T-cell (primary cell): ENCODE results near the gene CEBPG. TPM values are rescaled to one million over a fixed set of nuclear protein-coding genes. Genes with fewer than 3 reads are reported as not detected.

Experiments used
- ATAC-seq, 4 experiments: fragments of 200-7000 bp in 3 of 4; fragments of 150-1000 bp in 1 of 4; cut with Tn5 transposase; replicated peaks in 1 of 4; 1 replicate in 3 of 4; 2 replicates in 1 of 4; pipeline ENCODE4 v1.10.0; 2021; ENCODE audit warnings: moderate library complexity in 3 of 4, mild to moderate bottlenecking in 2 of 4, moderate number of reproducible peaks in 1 of 4
- CTCF ChIA-PET, 2 donors: fragments of 300-600 bp; sonication (Branson Sonifier 250); formaldehyde crosslinking; loops; one replicate each; lab custom pipeline; 2022; ENCODE audit warnings: antibody characterized with exemption in 2 of 2; lab: Charles Lee
- POLR2A ChIA-PET, 2 donors: fragments of 300-600 bp; sonication (Branson Sonifier 250); formaldehyde crosslinking; loops; one replicate each; lab custom pipeline; 2022; ENCODE audit warnings: antibody characterized with exemption in 2 of 2; lab: Charles Lee
- DNase-seq, 35 experiments: peaks; one replicate each; pipeline versions ENCODE4 v3.0.0 to v3.0.0-alpha.2; 2013 to 2023
- H3K27ac ChIP-seq: one replicate; pipeline ENCODE4 v1.5.1; 2013; ENCODE audit warnings: low read length
- H3K27me3 ChIP-seq, 2 experiments: replicated peaks in 1 of 2; 1 replicate in 1 of 2; 2 replicates in 1 of 2; pipeline versions ENCODE4 v1.6.1 to v1.7.0; 2013; ENCODE audit warnings: low read length in 1 of 2, mixed read lengths in 1 of 2; ENCODE audit not compliant: control insufficient read depth in 2 of 2, insufficient read depth in 2 of 2; ENCODE audit errors: extremely low read depth in 1 of 2
- H3K36me3 ChIP-seq, 2 donors: 1 replicate in 1 of 2; 2 replicates in 1 of 2; pipeline versions ENCODE4 v1.6.1 to v1.7.0; 2013; ENCODE audit warnings: low read length in 1 of 2; ENCODE audit not compliant: control insufficient read depth in 2 of 2, insufficient read depth in 1 of 2; ENCODE audit errors: extremely low read depth in 1 of 2
- H3K4me1 ChIP-seq, 2 experiments: 1 replicate in 1 of 2; 2 replicates in 1 of 2; pipeline versions ENCODE4 v1.6.1 to v1.7.0; 2013; ENCODE audit warnings: low read length in 2 of 2, mixed read lengths in 1 of 2; ENCODE audit not compliant: insufficient read depth in 2 of 2, control insufficient read depth in 1 of 2; ENCODE audit errors: extremely low read depth in 1 of 2
- H3K4me3 ChIP-seq, 2 donors: 1 replicate in 1 of 2; 2 replicates in 1 of 2; pipeline versions ENCODE4 v1.5.1 to v1.7.0; 2013; ENCODE audit warnings: mild to moderate bottlenecking in 2 of 2, low read length in 1 of 2, moderate library complexity in 1 of 2; ENCODE audit not compliant: control insufficient read depth in 1 of 2; ENCODE audit errors: extremely low read depth in 1 of 2
- H3K9me3 ChIP-seq: 2 replicates; pipeline ENCODE4 v1.7.0; 2013
- H3K27ac Mint-ChIP-seq, 2 donors: one replicate each; pipeline ENCODE4 v1.8.0; 2020 to 2021; ENCODE audit warnings: mild to moderate bottlenecking in 2 of 2, mixed read lengths in 2 of 2
- H3K27me3 Mint-ChIP-seq, 2 donors: one replicate each; pipeline ENCODE4 v1.8.0; 2021 to 2022; ENCODE audit warnings: mixed read lengths in 2 of 2
- H3K36me3 Mint-ChIP-seq: one replicate; pipeline ENCODE4 v1.8.0; 2021; ENCODE audit warnings: mixed read lengths
- H3K4me1 Mint-ChIP-seq, 3 donors: one replicate each; pipeline ENCODE4 v1.8.0; 2020 to 2022; ENCODE audit warnings: mixed read lengths in 3 of 3, mild to moderate bottlenecking in 1 of 3
- H3K4me3 Mint-ChIP-seq, 3 donors: one replicate each; pipeline ENCODE4 v1.8.0; 2020 to 2022; ENCODE audit warnings: mild to moderate bottlenecking in 3 of 3, mixed read lengths in 3 of 3, moderate library complexity in 3 of 3
- H3K9me3 Mint-ChIP-seq, 3 donors: one replicate each; pipeline ENCODE4 v1.8.0; 2020 to 2022; ENCODE audit warnings: mixed read lengths in 3 of 3
- WGBS: methylation state at CpG from one replicate; pipeline ENCODE4 v1.1.5; 2013; ENCODE audit warnings: missing lambda C conversion rate; ENCODE audit not compliant: insufficient coverage; 5-methylcytosine and 5-hydroxymethylcytosine counted together
- total RNA-seq, 35 experiments: library from RNA in 6 of 35; stranded (reverse) in 6 of 35; fragments of 120-200 nt in 1 of 35; gene quantifications; one replicate each; pipeline versions ENCODE4 v1.2.1 to v1.2.4 and lab custom pipeline; 2013 to 2026

The CEBPG gene
- total RNA-seq, 5 donors from 2014 or later (not counting 1 experiment from before 2014, with no cell fraction given), result 15.9 to 27.1 (median 25.1) TPM

DNA sequence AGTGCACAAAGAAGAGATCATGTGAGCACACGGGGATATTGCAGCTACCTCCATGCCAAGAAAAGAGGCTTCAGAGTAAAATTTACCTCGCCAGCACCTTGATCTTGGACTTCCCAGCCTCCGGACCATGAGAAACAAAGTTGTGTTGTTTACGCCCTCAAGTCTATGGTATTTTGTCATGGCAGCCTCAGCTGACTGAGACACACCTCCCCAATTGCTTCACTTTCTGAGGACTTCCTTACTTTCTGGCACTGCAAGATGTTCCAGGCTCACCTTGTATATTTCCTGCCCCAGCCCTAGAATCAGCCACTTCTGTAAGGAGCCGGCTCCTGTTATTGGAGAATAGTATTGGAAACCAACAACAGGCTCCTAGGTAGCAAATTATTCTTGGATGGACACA, 6.6 kb upstream of the CEBPG start:
- no peak overlapping the region for H3K27ac ChIP-seq
- CTCF ChIA-PET, result no interaction called here
- H3K27me3 Mint-ChIP-seq, result peaks cover 0 to 7% of the 10 kb centered on the region in 2 donors
- WGBS, result 93% methylated on average over 3 of the region's 5 CpGs
- H3K9me3 Mint-ChIP-seq, result no peaks in the 10 kb centered on the region
- no peak for ATAC-seq
- H3K4me3 Mint-ChIP-seq, result no peak overlapping the region
- POLR2A ChIA-PET, result no interaction called here
- peaks cover 0 to 9% of the 10 kb centered on the region in 2 experiments for H3K27me3 ChIP-seq
- no peaks in the 10 kb centered on the region for H3K36me3 Mint-ChIP-seq
- H3K36me3 ChIP-seq, result no peaks in the 10 kb centered on the region
- no peaks in the 10 kb centered on the region for H3K4me1 Mint-ChIP-seq
- no peaks in the 10 kb centered on the region for H3K9me3 ChIP-seq
- peaks cover 0 to 4% of the 10 kb centered on the region in 2 experiments for H3K4me1 ChIP-seq
- H3K27ac Mint-ChIP-seq, result no peak overlapping the region
- H3K4me3 ChIP-seq, result no peak overlapping the region
- DNase-seq, result no peak

DNA sequence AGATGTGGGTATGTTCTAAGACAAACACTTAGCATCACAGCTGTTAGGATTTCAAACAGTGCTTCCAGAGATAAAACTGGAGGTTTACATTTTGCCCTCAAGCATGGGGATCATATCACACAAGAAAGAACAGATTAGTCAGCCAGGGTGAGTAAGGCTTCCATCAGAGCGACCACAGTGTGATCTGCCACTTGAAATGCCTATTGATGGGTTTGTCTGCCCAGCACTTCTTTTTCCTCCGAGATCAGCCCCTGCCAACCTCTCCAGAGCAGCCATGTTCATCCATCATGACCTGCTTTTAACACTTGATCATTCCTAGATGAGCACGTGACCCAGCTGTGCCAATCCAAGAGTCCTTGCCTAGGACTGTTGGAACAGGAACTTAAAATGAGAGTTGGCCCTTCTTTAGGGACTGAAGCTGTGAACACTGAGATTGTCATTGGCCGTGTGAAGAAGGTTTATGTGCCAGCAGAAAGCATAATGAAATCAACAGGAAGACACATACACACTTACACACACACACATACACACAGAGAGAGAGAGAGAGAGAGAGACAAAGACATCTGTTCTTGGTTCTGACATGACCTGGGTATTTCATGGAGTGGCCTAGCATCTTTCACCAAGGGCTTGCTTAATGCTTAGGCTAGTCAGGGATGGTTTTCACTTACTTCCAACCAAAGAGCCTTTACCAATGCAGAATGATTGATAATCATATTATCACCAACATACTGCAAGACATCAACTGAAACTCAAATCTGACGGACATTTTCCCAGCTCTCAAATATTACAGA, 5.2 kb upstream of the CEBPG start:
- 64% methylated on average over 3 of the region's 5 CpGs for WGBS
- H3K27me3 Mint-ChIP-seq, result peaks cover 0 to 3% of the 10 kb centered on the region in 2 donors
- no peaks in the 10 kb centered on the region for H3K36me3 ChIP-seq
- POLR2A ChIA-PET, result no interaction called here
- CTCF ChIA-PET, result interaction anchor here in 1 of 2 donors (1.0 kb wide), 1 partner anchor 48 kb away, joined by 3 read pairs; no protein-coding TSS in a partner anchor
- H3K27ac Mint-ChIP-seq, result no peak overlapping the region
- peaks cover 1 to 6% (median 6%) of the 10 kb centered on the region in 3 donors for H3K4me1 Mint-ChIP-seq
- H3K27ac ChIP-seq, result no peak overlapping the region
- no peaks in the 10 kb centered on the region for H3K9me3 Mint-ChIP-seq
- no peak for DNase-seq
- no peak for ATAC-seq
- no peaks in the 10 kb centered on the region for H3K9me3 ChIP-seq
- peaks cover 0 to 14% of the 10 kb centered on the region in 2 experiments for H3K4me1 ChIP-seq
- peaks cover 0 to 9% of the 10 kb centered on the region in 2 experiments for H3K27me3 ChIP-seq
- no peak overlapping the region for H3K4me3 Mint-ChIP-seq
- H3K4me3 ChIP-seq, result no peak overlapping the region
- H3K36me3 Mint-ChIP-seq, result no peaks in the 10 kb centered on the region

DNA sequence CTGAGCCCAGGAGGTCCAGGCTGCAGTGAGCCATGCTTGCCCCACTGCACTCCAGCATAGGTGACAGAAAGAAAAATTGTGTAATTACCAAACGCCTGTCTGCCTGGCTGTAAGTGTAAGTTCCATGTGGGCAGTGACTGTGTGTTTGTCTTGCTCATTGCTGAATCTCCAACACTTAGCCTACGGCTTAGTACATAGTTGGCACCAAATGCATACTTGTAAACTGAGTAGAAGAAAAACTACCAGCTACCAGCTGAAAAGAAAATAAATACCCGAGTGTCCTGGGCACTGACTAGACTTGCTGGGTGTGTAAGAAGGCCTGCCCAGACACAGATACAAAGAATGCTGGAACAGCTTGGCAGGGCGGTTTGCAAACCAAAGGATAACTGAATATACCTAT, 2.7 kb upstream of the CEBPG start:
- ChIA-PET CTCF (no interaction called here), POLR2A (no interaction called here)
- no peaks in the 10 kb centered on the region for H3K9me3 ChIP-seq
- Mint-ChIP-seq H3K27me3 (no peaks in the 10 kb centered on the region), H3K36me3 (no peaks in the 10 kb centered on the region), H3K4me1 (peaks cover 18 to 24% (median 24%) of the 10 kb centered on the region in 3 donors), H3K27ac (no peak overlapping the region), H3K9me3 (no peaks in the 10 kb centered on the region), H3K4me3 (no peak overlapping the region)
- WGBS, result no CpG with 5 or more reads among the region's 4 CpGs
- peaks cover 6 to 28% of the 10 kb centered on the region in 2 experiments for H3K4me1 ChIP-seq
- H3K36me3 ChIP-seq, result no peaks in the 10 kb centered on the region
- no peak overlapping the region for H3K4me3 ChIP-seq
- H3K27me3 ChIP-seq, result no peaks in the 10 kb centered on the region
- DNase-seq, result no peak
- no peak overlapping the region for H3K27ac ChIP-seq
- ATAC-seq, result no peak

DNA sequence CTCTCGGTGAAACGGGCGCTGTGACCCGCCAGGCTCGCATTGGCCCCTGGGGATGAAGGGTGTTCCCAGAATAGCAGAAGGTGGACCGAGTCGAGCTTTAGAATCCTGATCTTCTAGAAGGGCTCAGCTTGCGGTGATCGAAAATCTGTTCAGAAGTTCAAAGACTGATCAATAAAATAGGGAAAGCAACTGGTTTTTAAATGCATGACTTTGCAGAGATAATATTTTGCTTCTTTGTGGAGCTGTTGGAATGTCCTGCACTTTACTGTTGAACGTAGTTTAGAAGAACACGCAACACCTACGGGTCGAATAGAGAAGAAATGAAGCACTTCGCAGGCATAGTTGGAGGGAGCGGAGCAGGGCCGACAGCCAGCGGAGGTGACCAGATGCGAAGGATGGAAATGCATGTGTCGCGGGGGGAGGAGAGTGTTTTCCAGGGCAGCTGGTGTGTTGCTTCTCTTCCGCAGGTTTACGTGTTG, 766 bp downstream of the CEBPG start:
- Mint-ChIP-seq H3K4me3 (peak overlapping the region; percentile 85 to 90 (median 86)), H3K27ac (peak overlapping the region; percentile 78 to 82), H3K27me3 (no peaks in the 10 kb centered on the region), H3K36me3 (peaks cover 5% of the 10 kb centered on the region), H3K9me3 (no peaks in the 10 kb centered on the region), H3K4me1 (peaks cover 51 to 57% (median 57%) of the 10 kb centered on the region in 3 donors)
- Histone ChIP-seq H3K4me3 (peak overlapping the region; percentile 53 to 70), H3K36me3 (peaks cover 0 to 2% of the 10 kb centered on the region in 2 donors), H3K4me1 (peaks cover 6 to 31% of the 10 kb centered on the region in 2 experiments), H3K27me3 (no peaks in the 10 kb centered on the region), H3K27ac (peak overlapping the region; percentile 1), H3K9me3 (no peaks in the 10 kb centered on the region)
- WGBS, result under 1% methylated on average over 22 of the region's 22 CpGs
- DNase-seq (peak in 1 of 35 experiments; percentile 36), ATAC-seq (no peak)
- ChIA-PET CTCF (interaction anchor here in 1 of 2 donors (0.6 to 1.4 kb wide), 3 partner anchors 138 to 745 kb away, joined by 3 to 5 read pairs (median 4); no protein-coding TSS in a partner anchor), POLR2A (interaction anchor here (0.6 to 1.2 kb wide), 5 partner anchors 11 to 956 kb away, joined by 3 to 5 read pairs (median 3); no protein-coding TSS in a partner anchor)

GRCh38 chr19:33375156-33375836, 1.8 kb downstream of the CEBPG start:
- peak overlapping the region in 1 of 2 donors; percentile 68 for H3K27ac Mint-ChIP-seq
- H3K4me1 ChIP-seq, result peaks cover 6 to 31% of the 10 kb centered on the region in 2 experiments
- peaks cover 60 to 66% (median 65%) of the 10 kb centered on the region in 3 donors for H3K4me1 Mint-ChIP-seq
- H3K36me3 Mint-ChIP-seq, result peaks cover 14% of the 10 kb centered on the region
- WGBS, result 68% methylated on average over 3 of the region's 9 CpGs
- no peak overlapping the region for H3K27ac ChIP-seq
- no peak overlapping the region for H3K4me3 ChIP-seq
- POLR2A ChIA-PET, result no interaction called here
- no peaks in the 10 kb centered on the region for H3K9me3 ChIP-seq
- H3K9me3 Mint-ChIP-seq, result no peaks in the 10 kb centered on the region
- peak overlapping the region; percentile 85 to 90 (median 86) for H3K4me3 Mint-ChIP-seq
- CTCF ChIA-PET, result interaction anchor here in 1 of 2 donors (1.4 kb wide), 1 partner anchor 199 kb away, joined by 5 read pairs; no protein-coding TSS in a partner anchor
- peaks cover 0 to 4% of the 10 kb centered on the region in 2 donors for H3K36me3 ChIP-seq
- ATAC-seq (no peak), DNase-seq (no peak)
- no peaks in the 10 kb centered on the region for H3K27me3 ChIP-seq
- H3K27me3 Mint-ChIP-seq, result no peaks in the 10 kb centered on the region

GRCh38 chr19:33375837-33376159, 2.3 kb downstream of the CEBPG start:
- no peak overlapping the region for H3K27ac Mint-ChIP-seq
- WGBS, result 100% methylated on average over 1 of the region's 1 CpG
- peak overlapping the region; percentile 85 to 90 (median 86) for H3K4me3 Mint-ChIP-seq
- H3K9me3 Mint-ChIP-seq, result no peaks in the 10 kb centered on the region
- DNase-seq, result no peak
- Histone ChIP-seq H3K4me3 (no peak overlapping the region), H3K4me1 (peaks cover 6 to 31% of the 10 kb centered on the region in 2 experiments), H3K27me3 (no peaks in the 10 kb centered on the region), H3K27ac (no peak overlapping the region), H3K9me3 (no peaks in the 10 kb centered on the region), H3K36me3 (peaks cover 0 to 4% of the 10 kb centered on the region in 2 donors)
- peaks cover 14% of the 10 kb centered on the region for H3K36me3 Mint-ChIP-seq
- H3K27me3 Mint-ChIP-seq, result no peaks in the 10 kb centered on the region
- no peak for ATAC-seq
- peaks cover 60 to 67% (median 67%) of the 10 kb centered on the region in 3 donors for H3K4me1 Mint-ChIP-seq
- ChIA-PET CTCF (interaction anchor here in 1 of 2 donors (1.0 kb wide), 1 partner anchor 199 kb away, joined by 7 read pairs; no protein-coding TSS in a partner anchor), POLR2A (no interaction called here)
